Measurements from ENCODE around the gene ELMOD3. TPM values are rescaled to one million over a fixed set of nuclear protein-coding genes. Genes with fewer than 3 reads are reported as not detected.
A peak's percentile ranks its signal among the peaks of the same experiment; 100 is the strongest.
"Not testable (repeated sequence)": the region's sequence is repeated elsewhere in the genome, so short reads cannot be mapped to it uniquely, and the experiment has no call there.

The ELMOD3 gene
- total RNA-seq, 1 experiment from 2014 or later = 13.1 TPM

DNA sequence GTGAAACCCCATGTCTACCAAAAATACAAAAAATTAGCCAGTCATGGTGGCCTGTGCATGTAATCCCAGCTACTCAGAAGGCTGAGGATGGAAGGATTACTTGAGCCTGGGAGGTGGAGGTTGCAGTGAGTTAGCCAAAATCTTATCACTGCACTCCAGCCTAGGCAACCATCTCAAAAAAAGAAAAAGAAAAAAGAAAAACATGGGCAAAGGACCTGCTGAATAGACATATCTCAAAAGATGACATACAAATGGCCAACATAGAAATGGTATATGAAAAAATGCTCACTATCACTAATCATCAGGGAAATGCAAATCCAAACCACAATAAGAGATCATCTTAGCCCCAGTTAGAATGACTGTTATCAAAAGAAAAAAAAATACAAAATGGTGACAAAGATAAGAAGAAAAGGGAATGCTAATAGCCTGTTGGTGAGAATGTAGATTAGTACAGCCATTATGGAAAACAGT, 25.4 kb upstream of the ELMOD3 start:
- no peak for DNase-seq (ENCODE audit: low read depth)

DNA sequence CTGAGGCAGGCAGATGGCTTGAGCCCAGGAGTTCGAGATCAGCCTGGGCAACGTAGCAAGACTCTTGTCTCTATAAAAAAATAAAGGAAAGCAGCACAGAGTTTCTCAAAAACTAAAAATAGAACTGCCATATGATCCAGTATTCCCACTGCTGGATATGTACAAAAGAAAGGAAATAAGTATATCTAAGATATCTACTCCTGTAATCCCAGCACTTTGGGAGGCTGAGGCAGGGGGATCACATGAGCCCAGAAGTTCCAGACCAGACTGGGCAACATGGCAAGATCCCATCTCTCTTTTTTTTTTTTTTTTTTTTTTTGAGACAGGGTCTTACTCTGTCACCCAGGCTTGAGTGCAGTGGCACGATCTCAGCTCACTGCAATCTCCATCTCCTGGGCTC, 24.9 kb upstream of the ELMOD3 start:
- not testable (repeated sequence) for DNase-seq (ENCODE audit: low read depth)

DNA sequence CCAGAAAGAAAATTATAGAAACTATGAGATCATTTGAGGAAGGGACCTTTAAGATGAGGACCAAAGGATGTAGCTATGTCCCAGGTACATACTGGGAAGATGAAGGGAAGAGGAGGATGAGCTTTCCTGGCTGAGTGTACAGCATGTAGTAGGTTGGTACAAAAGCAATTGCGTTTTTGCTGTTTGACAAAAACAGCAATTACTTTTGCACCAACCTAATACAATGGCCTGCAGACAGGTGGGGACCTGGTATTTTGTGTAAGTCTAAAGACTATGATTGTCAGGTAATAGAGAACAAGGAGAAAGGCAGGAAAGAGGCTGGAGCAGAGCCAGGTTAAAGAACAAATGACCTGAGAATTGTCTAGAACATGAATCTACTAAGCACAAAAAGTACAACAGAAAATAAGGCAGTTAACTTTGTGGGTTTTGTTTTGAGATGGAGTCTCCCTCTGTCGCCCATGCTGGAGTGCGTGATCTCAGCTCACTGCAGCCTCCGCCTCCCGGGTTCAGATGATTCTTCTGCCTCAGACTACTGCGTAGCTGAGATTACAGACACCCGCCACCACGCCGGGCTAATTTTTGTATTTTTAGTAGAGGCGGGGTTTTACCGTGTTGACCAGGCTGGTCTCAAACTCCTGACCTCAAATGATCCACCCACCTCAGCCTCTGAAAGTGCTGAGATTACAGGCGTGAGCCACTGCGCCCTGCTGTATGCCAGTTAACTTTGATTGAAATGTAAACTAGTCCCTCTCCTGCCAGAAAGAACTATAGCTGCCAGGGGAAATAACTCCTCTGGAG, 23.5 kb upstream of the ELMOD3 start:
- no peak for DNase-seq (ENCODE audit: low read depth)

GRCh38 chr2:85333877-85334276, 20.7 kb upstream of the ELMOD3 start:
- not testable (repeated sequence) for DNase-seq (ENCODE audit: low read depth)

DNA sequence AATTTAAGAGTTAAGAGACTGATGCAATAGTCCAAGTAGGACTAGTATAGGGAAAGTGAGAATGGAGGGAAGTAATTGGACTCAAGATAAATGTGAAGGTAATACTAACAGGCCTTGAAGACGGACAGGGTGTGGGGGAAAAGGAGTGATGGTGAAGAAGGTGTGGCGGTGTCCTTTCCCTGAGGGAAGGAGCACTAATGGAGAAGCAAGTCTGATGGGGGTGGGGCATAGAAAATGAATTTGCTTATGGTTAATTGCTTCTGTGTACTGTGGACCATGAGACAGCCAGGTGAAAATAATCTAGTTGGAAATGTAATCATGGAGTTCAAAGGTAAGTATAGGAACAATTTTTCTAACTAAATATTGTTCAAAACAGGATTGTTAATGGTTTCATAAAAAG, 19.6 kb upstream of the ELMOD3 start:
- no peak for DNase-seq (ENCODE audit: low read depth)

GRCh38 chr2:85340034-85340892, 14.3 kb upstream of the ELMOD3 start:
- peak; percentile 20 for DNase-seq (ENCODE audit: low read depth)

GRCh38 chr2:85341269-85342029, 13.1 kb upstream of the ELMOD3 start:
- DNase-seq (ENCODE audit: low read depth) = no peak

DNA sequence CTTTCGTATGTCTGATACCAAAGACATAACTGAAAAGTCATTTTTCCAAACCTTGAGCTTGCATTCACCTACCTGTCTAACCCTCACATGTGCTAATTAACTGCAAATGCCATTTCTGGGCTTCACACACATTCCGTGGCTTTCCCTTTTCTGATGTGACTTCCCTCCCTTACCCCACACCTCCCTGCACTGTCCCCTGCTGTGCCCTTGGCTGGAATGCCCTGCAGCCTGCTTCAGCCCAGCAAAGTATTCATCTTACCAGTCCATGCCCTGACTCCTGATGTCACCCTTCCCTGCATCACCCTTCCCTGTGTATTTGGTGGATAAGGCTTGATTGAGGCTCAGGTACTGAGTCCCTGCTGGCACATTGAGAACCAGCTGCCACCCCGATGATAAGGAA, 12.4 kb upstream of the ELMOD3 start:
- DNase-seq (ENCODE audit: low read depth) = no peak

GRCh38 chr2:85343207-85343895, 11.2 kb upstream of the ELMOD3 start:
- not testable (repeated sequence) for DNase-seq (ENCODE audit: low read depth)

DNA sequence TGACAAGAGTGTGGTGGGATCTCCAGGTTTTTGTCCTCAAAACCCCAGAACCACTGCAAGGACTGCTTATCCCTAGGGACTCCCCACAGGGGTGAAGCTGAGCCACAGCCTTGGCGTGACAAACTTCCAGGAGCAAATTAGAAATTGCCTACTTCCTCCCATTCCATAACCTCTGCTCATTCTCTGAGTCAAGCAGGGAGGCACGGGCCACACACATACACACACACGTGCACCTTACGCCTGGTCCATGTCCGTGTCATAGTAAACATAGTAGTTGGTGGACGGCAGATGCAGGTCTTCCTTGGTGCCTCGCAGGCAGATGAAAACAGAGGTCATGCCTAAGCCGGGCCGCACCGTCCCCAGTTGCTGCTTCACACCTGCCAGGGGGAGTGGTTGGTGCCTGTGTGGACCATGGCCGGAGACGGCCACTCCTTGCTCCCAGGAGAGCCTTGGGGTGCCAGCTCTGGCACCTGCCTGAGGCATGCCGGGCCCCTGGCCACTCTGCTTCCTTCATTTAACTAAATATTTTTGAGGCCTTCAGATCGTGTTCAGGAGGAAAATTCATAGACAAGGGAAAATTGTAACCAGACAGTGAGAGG, 10.1 kb upstream of the ELMOD3 start:
- no peak for DNase-seq (ENCODE audit: low read depth)

GRCh38 chr2:85347599-85347998, 7.0 kb upstream of the ELMOD3 start:
- no peak for DNase-seq (ENCODE audit: low read depth)

DNA sequence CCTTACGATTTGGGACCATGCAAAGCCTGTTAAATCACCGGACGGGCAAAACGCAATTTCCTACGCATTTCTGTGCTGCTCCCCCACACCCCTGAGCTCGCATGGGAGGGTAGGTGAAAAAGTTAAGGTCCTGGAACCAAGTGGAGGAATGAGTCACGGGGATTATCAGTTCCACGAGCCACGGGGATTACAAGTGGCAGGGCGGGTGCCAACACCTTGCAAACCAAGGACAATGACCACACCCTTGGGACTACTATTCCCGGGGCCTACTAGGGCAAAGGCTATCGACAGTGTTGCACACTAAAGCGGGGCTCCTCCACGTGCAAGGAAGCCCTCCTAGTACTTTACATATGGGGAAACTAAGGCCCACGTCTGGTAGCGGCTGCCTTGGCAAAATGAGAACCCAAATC, 688 bp upstream of the ELMOD3 start:
- DNase-seq (ENCODE audit: low read depth) = peak; percentile 47

DNA sequence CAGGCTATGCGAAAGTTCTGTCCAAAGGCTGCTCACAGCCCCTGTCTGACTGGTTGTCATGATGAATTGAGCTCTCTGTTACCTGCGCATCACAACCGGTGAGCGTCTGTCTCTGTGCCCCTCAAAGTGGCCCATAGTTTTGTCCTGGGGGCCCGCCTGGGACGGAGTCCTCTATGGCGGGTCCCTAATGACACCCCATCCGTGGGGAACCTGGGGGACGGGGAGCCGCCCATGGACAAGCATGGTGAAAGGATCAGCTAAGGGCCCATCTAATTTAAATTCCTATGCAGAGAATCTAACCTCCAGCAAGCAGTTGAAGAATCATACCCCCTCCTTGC, 473 bp downstream of the ELMOD3 start:
- DNase-seq (ENCODE audit: low read depth) = no peak

- DNase-seq (ENCODE audit: low read depth) = no peak
Measured at GRCh38 chr2:85355521-85355920, 952 bp downstream of the ELMOD3 start.

DNA sequence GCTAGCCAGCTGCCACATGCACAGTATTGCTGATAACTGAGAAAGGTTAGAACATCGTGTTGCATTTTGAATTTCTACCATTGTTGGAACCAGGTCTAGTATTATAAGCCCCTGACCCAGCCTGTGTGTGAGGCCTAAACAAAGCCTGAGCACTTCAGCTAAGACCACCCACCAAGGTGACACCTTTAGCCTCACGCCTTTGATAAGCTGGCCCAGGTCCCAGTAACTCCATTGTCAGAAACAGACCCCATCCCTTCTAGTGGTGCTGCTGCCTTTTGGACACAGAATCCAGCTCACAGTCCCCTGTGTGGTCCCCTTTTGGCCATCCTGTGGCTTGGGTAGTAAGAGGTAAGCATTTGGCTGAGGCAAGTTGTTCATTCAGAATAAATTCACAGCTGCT, 1.6 kb downstream of the ELMOD3 start:
- DNase-seq (ENCODE audit: low read depth) = no peak

DNA sequence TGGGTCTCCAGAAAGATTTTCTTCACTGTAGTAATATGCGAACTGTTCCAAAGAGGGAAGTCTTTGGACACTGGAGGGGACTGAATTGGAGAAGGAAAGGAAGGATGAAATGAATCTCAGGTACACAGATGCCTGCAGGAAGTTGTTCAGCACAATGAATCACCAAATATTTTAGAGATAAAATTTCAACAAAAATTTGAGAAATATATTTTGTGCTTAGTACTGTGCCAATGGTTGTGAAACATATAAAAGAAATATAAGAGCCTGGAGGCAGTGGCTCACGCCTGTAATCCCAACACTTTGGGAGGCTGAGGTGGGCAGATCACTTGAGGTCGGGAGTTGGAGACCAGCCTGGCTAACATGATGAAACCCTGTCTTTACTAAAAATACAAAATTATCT, 3.2 kb downstream of the ELMOD3 start:
- no peak for DNase-seq (ENCODE audit: low read depth)

DNA sequence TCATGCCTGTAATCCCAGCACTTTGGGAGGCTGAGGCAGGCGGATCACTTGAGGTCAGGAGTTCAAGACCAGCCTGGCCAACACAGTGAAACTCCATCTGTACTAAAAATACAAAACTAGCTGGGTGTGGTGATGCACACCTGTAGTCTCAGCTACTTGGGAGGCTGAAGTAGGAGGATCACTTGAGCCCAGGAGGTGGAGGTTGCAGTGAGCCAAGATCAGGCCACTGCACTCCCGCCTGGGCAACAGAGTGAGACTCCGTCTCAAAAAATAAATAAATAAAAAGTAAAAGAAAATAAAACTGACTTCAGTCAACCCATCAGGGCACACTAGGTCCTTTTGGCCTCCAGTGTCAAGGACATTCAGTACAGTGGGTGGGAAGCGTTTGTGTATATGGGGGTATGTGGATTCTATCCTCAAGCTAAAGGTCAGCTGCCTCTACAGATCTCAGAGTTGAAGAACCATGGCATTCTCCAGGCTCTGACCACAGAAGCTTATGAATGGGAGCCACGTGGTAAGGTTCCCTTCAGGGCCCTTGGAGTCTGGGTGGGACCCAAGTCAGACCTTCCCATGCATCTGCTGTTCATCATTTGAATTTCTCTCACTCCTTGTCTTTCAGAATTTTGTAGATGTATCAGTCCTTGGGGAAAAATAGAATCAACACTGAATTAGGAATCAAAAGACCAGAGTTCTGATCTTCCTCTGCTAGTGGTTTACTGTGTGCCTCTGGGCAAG, 8.3 kb downstream of the ELMOD3 start:
- not testable (repeated sequence) for DNase-seq (ENCODE audit: low read depth)

- DNase-seq (ENCODE audit: low read depth) = no peak
Measured at GRCh38 chr2:85367180-85367579, 12.6 kb downstream of the ELMOD3 start.

DNA sequence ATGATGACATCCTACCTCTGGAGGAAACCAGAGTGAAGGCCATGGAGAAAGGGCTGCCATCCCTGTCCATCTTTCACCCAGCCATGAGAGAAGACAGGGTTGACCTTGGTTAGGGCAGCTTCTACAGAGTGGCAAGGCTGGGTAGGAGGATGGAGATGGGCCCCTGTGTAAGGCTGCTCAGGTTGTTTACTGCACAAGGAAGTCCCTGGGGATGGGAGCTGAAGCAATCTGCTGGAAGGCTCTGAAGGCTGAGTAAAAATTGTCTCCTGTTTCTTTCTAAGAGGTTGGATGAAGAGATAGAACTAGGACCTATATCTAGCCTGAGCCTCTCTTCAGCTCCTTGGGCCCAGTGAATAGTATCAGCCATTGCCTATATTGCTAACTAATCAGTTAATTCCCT, 14.4 kb downstream of the ELMOD3 start:
- no peak for DNase-seq (ENCODE audit: low read depth)

- peak; percentile 22 for DNase-seq (ENCODE audit: low read depth)
Measured at GRCh38 chr2:85369500-85369899, 14.9 kb downstream of the ELMOD3 start.

DNA sequence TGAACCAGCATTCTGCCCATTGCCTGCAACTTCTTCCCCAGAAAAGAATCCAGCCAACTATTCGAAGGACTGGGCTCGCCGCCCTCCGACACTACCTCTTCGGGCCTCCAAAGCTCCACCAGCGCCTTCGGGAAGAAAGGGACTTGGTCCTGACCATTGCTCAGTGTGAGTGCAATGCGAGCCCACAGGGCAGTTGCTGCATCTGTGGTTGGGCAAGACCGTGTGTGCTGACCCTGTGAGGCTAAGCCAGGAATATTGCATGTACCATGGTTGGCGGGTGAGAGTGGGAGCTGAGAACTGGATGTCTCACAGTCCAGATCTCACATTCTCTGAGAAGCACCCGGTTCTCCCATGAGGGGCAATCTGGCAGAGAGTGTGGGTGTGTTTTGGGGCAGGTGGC, 16.5 kb downstream of the ELMOD3 start:
- no peak for DNase-seq (ENCODE audit: low read depth)

Measured in M059J (cell line).